ENCODE measurements around the gene MANEAL.
"Not testable (repeated sequence)": the region's sequence is repeated elsewhere in the genome, so short reads cannot be mapped to it uniquely, and the experiment has no call there.

The MANEAL gene

GRCh38 chr1:37764888-37765441, 28.7 kb upstream of the MANEAL start, which contains the start of gene EPHA10:
Gene EPHA10, minus strand, starts transcription at chr1:37765120. Its CDS starts 54 bp downstream, at chr1:37765066.
- Mint-ChIP-seq H3K4me1 (ENCODE audit: low read depth) (peaks cover 8% of the 10 kb centered on the region), H3K27me3 (peaks cover 76% of the 10 kb centered on the region), H3K4me3 (peak within 1 kb of the TSS; percentile 48), H3K27ac (no peak within 1 kb of the TSS), H3K9me3 (no peaks in the 10 kb centered on the region), H3K36me3 (ENCODE audit: low read depth) (no peaks in the 10 kb centered on the region)

- Mint-ChIP-seq H3K9me3 (no peaks in the 10 kb centered on the region), H3K27ac (no peak overlapping the region), H3K36me3 (ENCODE audit: low read depth) (no peaks in the 10 kb centered on the region), H3K27me3 (peaks cover 86% of the 10 kb centered on the region), H3K4me3 (peak overlapping the region; percentile 48), H3K4me1 (ENCODE audit: low read depth) (peaks cover 8% of the 10 kb centered on the region)
Measured at GRCh38 chr1:37765916-37766664, 27.6 kb upstream of the MANEAL start.

GRCh38 chr1:37767488-37767887, 26.2 kb upstream of the MANEAL start:
- H3K9me3 Mint-ChIP-seq: no peaks in the 10 kb centered on the region
- peaks cover 80% of the 10 kb centered on the region for H3K27me3 Mint-ChIP-seq
- H3K4me3 Mint-ChIP-seq: no peak overlapping the region
- H3K4me1 Mint-ChIP-seq (ENCODE audit: low read depth): peaks cover 8% of the 10 kb centered on the region
- H3K27ac Mint-ChIP-seq: no peak overlapping the region
- H3K36me3 Mint-ChIP-seq (ENCODE audit: low read depth): no peaks in the 10 kb centered on the region

GRCh38 chr1:37771440-37771839, 22.2 kb upstream of the MANEAL start:
- H3K9me3 Mint-ChIP-seq; H3K4me1 Mint-ChIP-seq (ENCODE audit: low read depth): not testable (repeated sequence)
- H3K27me3 Mint-ChIP-seq: peaks cover 46% of the 10 kb centered on the region

GRCh38 chr1:37776946-37777516, 16.6 kb upstream of the MANEAL start:
- Mint-ChIP-seq H3K27ac (peak overlapping the region; percentile 58), H3K9me3 (no peaks in the 10 kb centered on the region), H3K4me3 (no peak overlapping the region), H3K27me3 (peaks cover 15% of the 10 kb centered on the region), H3K4me1 (ENCODE audit: low read depth) (peaks cover 11% of the 10 kb centered on the region), H3K36me3 (ENCODE audit: low read depth) (no peaks in the 10 kb centered on the region)

More at GRCh38 chr1:37771440-37771839, 22.2 kb upstream of the MANEAL start:
- H3K27ac Mint-ChIP-seq; H3K4me3 Mint-ChIP-seq; H3K36me3 Mint-ChIP-seq (ENCODE audit: low read depth): not testable (repeated sequence)

- H3K4me3 Mint-ChIP-seq: no peak overlapping the region
- H3K27ac Mint-ChIP-seq: no peak overlapping the region
- no peaks in the 10 kb centered on the region for H3K36me3 Mint-ChIP-seq (ENCODE audit: low read depth)
- no peaks in the 10 kb centered on the region for H3K9me3 Mint-ChIP-seq
- peaks cover 11% of the 10 kb centered on the region for H3K27me3 Mint-ChIP-seq
- H3K4me1 Mint-ChIP-seq (ENCODE audit: low read depth): peaks cover 11% of the 10 kb centered on the region
Measured at GRCh38 chr1:37778654-37779053, 15.0 kb upstream of the MANEAL start.

- Mint-ChIP-seq H3K9me3 (no peaks in the 10 kb centered on the region), H3K36me3 (ENCODE audit: low read depth) (no peaks in the 10 kb centered on the region), H3K4me3 (no peak overlapping the region), H3K27ac (no peak overlapping the region), H3K27me3 (peaks cover 25% of the 10 kb centered on the region), H3K4me1 (ENCODE audit: low read depth) (peaks cover 2% of the 10 kb centered on the region)
Measured at GRCh38 chr1:37782491-37782890, 11.2 kb upstream of the MANEAL start.

GRCh38 chr1:37792943-37793686, 532 bp upstream of the MANEAL start:
- Mint-ChIP-seq H3K9me3 (no peaks in the 10 kb centered on the region), H3K27me3 (peaks cover 41% of the 10 kb centered on the region), H3K27ac (no peak overlapping the region), H3K4me3 (peak overlapping the region; percentile 23), H3K36me3 (ENCODE audit: low read depth) (peaks cover 2% of the 10 kb centered on the region), H3K4me1 (ENCODE audit: low read depth) (peaks cover 26% of the 10 kb centered on the region)

GRCh38 chr1:37794372-37795339, 1.0 kb downstream of the MANEAL start:
- peak overlapping the region; percentile 63 for H3K4me3 Mint-ChIP-seq
- H3K27ac Mint-ChIP-seq: no peak overlapping the region

GRCh38 chr1:37795340-37796125, 1.9 kb downstream of the MANEAL start:
- peaks cover 26% of the 10 kb centered on the region for H3K4me1 Mint-ChIP-seq (ENCODE audit: low read depth)
- H3K9me3 Mint-ChIP-seq: no peaks in the 10 kb centered on the region
- H3K36me3 Mint-ChIP-seq (ENCODE audit: low read depth): peaks cover 22% of the 10 kb centered on the region
- peak overlapping the region; percentile 63 for H3K4me3 Mint-ChIP-seq
- H3K27me3 Mint-ChIP-seq: peaks cover 27% of the 10 kb centered on the region
- H3K27ac Mint-ChIP-seq: no peak overlapping the region

More at GRCh38 chr1:37794372-37795339, 1.0 kb downstream of the MANEAL start:
- Mint-ChIP-seq H3K27me3 (peaks cover 33% of the 10 kb centered on the region), H3K9me3 (no peaks in the 10 kb centered on the region), H3K4me1 (ENCODE audit: low read depth) (peaks cover 26% of the 10 kb centered on the region), H3K36me3 (ENCODE audit: low read depth) (peaks cover 14% of the 10 kb centered on the region)

GRCh38 chr1:37797750-37798345, 4.2 kb downstream of the MANEAL start:
- no peak overlapping the region for H3K27ac Mint-ChIP-seq
- H3K4me1 Mint-ChIP-seq (ENCODE audit: low read depth): peaks cover 26% of the 10 kb centered on the region
- peaks cover 40% of the 10 kb centered on the region for H3K36me3 Mint-ChIP-seq (ENCODE audit: low read depth)
- no peak overlapping the region for H3K4me3 Mint-ChIP-seq
- H3K9me3 Mint-ChIP-seq: no peaks in the 10 kb centered on the region
- H3K27me3 Mint-ChIP-seq: peaks cover 6% of the 10 kb centered on the region

GRCh38 chr1:37802439-37802838, 8.8 kb downstream of the MANEAL start:
- Mint-ChIP-seq H3K4me1 (ENCODE audit: low read depth) (peaks cover 22% of the 10 kb centered on the region), H3K27me3 (no peaks in the 10 kb centered on the region), H3K27ac (no peak overlapping the region), H3K36me3 (ENCODE audit: low read depth) (peaks cover 86% of the 10 kb centered on the region), H3K9me3 (no peaks in the 10 kb centered on the region), H3K4me3 (no peak overlapping the region)

- peaks cover 44% of the 10 kb centered on the region for H3K4me1 Mint-ChIP-seq (ENCODE audit: low read depth)
- H3K27me3 Mint-ChIP-seq: no peaks in the 10 kb centered on the region
- H3K9me3 Mint-ChIP-seq: no peaks in the 10 kb centered on the region
- peak overlapping the region; percentile 89 for H3K4me3 Mint-ChIP-seq
- peak overlapping the region; percentile 83 for H3K27ac Mint-ChIP-seq
- H3K36me3 Mint-ChIP-seq (ENCODE audit: low read depth): peaks cover 53% of the 10 kb centered on the region
Measured at GRCh38 chr1:37807220-37807554, 13.5 kb downstream of the MANEAL start.

Measured in stimulated activated naive CD8-positive, alpha-beta T cell treated with anti-CD3 and anti-CD28 coated beads, Interleukin-15, Interleukin-2, amounts not matched to agents 100 ng/mL and 50 ng/mL, for 24 hours (primary cell).